Endothelial cell of umbilical vein (primary cell): ENCODE results near the gene NANS. TPM values are rescaled to one million over a fixed set of nuclear protein-coding genes. Genes with fewer than 3 reads are reported as not detected.

Experiments
- BruUV-seq: library from RNA; stranded (reverse); fragments of 400-500 nt; replicated peaks from 2 replicates; lab custom pipeline; 2021; lab: Mats Ljungman, UMichigan
- CTCF ChIA-PET: fragments of 300-600, 350-600 bp; sonication (Branson Sonifier 250); formaldehyde crosslinking; loops from one replicate; lab custom pipeline; 2021; ENCODE audit warnings: antibody characterized with exemption, inconsistent platforms; lab: Charles Lee
- POLR2A ChIA-PET: fragments of 300-600, 350-600 bp; sonication (Branson Sonifier 250); formaldehyde crosslinking; loops from one replicate; lab custom pipeline; 2021; ENCODE audit warnings: antibody characterized with exemption, inconsistent platforms; lab: Charles Lee
- DNase-seq: peaks from one replicate; pipeline ENCODE4 v3.0.0-alpha.2; 2011; ENCODE audit warnings: low read depth, low spot score
- FAIRE-seq: peaks from 2 replicates; lab custom pipeline; 2011; peaks lifted over from hg19 to GRCh38; lab: Jason Lieb, UNC
- H2AFZ ChIP-seq: 2 replicates; pipeline ENCODE4 v1.6.0; 2012; ENCODE audit warnings: low read depth, low read length, control low read depth, inconsistent platforms
- H3K27ac ChIP-seq: 2 replicates; pipeline ENCODE4 v1.5.1; 2011; ENCODE audit warnings: low read depth, mild to moderate bottlenecking, control low read depth, low read length, moderate library complexity; ENCODE audit not compliant: insufficient read depth
- H3K27me3 ChIP-seq, 2 experiments: 2 replicates each; pipeline versions ENCODE4 v1.6.0 to v1.6.1; 2011; ENCODE audit warnings: low read length in 2 of 2, mixed read lengths in 1 of 2; ENCODE audit not compliant: control insufficient read depth in 2 of 2, insufficient read depth in 2 of 2
- H3K36me3 ChIP-seq, 2 experiments: 2 replicates in 1 of 2; 3 replicates in 1 of 2; pipeline ENCODE4 v1.5.1; 2011; ENCODE audit warnings: low read length in 2 of 2, mild to moderate bottlenecking in 1 of 2, moderate library complexity in 1 of 2; ENCODE audit not compliant: control insufficient read depth in 2 of 2, insufficient read depth in 2 of 2; ENCODE audit errors: extremely low read depth in 1 of 2
- H3K4me1 ChIP-seq: 3 replicates; pipeline ENCODE4 v1.5.1; 2011; ENCODE audit warnings: mild to moderate bottlenecking, low read length; ENCODE audit not compliant: control insufficient read depth, insufficient read depth; ENCODE audit errors: extremely low read depth
- H3K4me2 ChIP-seq: 2 replicates; pipeline ENCODE4 v1.6.1; 2011; ENCODE audit warnings: low read length, control low read depth, mixed read lengths; ENCODE audit not compliant: insufficient read depth
- H3K4me3 ChIP-seq, 3 experiments: fragments of 200-600 bp in 1 of 3; sonication (generic), shearing (Covaris generic) in 1 of 3; replicated peaks in 1 of 3; 2 replicates each; pipeline ENCODE4 v1.5.1; 2011 to 2016; ENCODE audit warnings: control low read depth in 3 of 3, low read length in 3 of 3, mild to moderate bottlenecking in 2 of 3, inconsistent platforms in 1 of 3, low read depth in 1 of 3, moderate library complexity in 1 of 3; ENCODE audit not compliant: insufficient read depth in 1 of 3
- H3K79me2 ChIP-seq: 2 replicates; pipeline ENCODE4 v1.6.0; 2012; ENCODE audit warnings: low read length, inconsistent platforms; ENCODE audit not compliant: control insufficient read depth, insufficient read depth
- H3K9ac ChIP-seq: replicated peaks from 2 replicates; pipeline ENCODE3; 2011; ENCODE audit warnings: low read length, control low read depth; ENCODE audit not compliant: insufficient read depth; ENCODE audit errors: extremely low read depth
- H3K9me1 ChIP-seq: replicated peaks from 3 replicates; pipeline ENCODE4 v1.6.0; 2011; ENCODE audit warnings: mild to moderate bottlenecking, low read length; ENCODE audit not compliant: control insufficient read depth, insufficient read depth; ENCODE audit errors: extremely low read depth
- H3K9me3 ChIP-seq: replicated peaks from 2 replicates; pipeline ENCODE4 v1.5.1; 2012; ENCODE audit warnings: low read length, inconsistent platforms; ENCODE audit not compliant: control insufficient read depth, insufficient read depth
- H4K20me1 ChIP-seq: replicated peaks from 2 replicates; pipeline ENCODE3; 2011; ENCODE audit warnings: mild to moderate bottlenecking, low read length; ENCODE audit not compliant: control insufficient read depth, insufficient read depth; ENCODE audit errors: extremely low read depth
- EZH2 ChIP-seq: IDR thresholded peaks from 2 replicates; pipeline ENCODE4 v1.6.1; 2012; ENCODE audit warnings: borderline replicate concordance, low read depth, mild to moderate bottlenecking, moderate library complexity, low read length, inconsistent platforms; ENCODE audit not compliant: severe bottlenecking
- FOS ChIP-seq: IDR thresholded peaks from 2 replicates; pipeline ENCODE4 v1.6.1; 2011; ENCODE audit warnings: mild to moderate bottlenecking, low read length, moderate library complexity, borderline replicate concordance; ENCODE audit not compliant: insufficient read depth
- JUN ChIP-seq: IDR thresholded peaks from 2 replicates; pipeline ENCODE4 v1.6.1; 2011; ENCODE audit warnings: borderline replicate concordance, low read depth; ENCODE audit not compliant: insufficient read length, insufficient read depth
- MYC ChIP-seq: IDR thresholded peaks from one replicate; pipeline ENCODE4 v1.6.1; 2011; ENCODE audit warnings: mild to moderate bottlenecking, low read depth, low read length
- dilution Hi-C: fragments of 300-500 bp; cut with MboI; formaldehyde crosslinking; loops from one replicate; pipeline ENCODE4 v1.15.0; 2019; ENCODE audit warnings: low sequenced_read_pairs; ENCODE audit not compliant: extremely low pct_ligation_motif_present
- intact Hi-C: fragments of 100-400 bp; cut with micrococcal nuclease; formaldehyde crosslinking; loops from one replicate; pipeline ENCODE4 v1.10.0; 2022
- polyA plus RNA-seq, 4 experiments: library from polyadenylated mRNA; depleted of rRNA in 3 of 4; stranded (reverse) in 3 of 4; unstranded in 1 of 4; fragments of >200 nt; gene quantifications; 2 replicates each; pipeline versions ENCODE4 v1.2.1 to v1.2.3, GENCODE V29; 2011 to 2012; ENCODE audit warnings: missing spikeins in 1 of 4
- total RNA-seq: library from RNA; stranded (reverse); gene quantifications from 2 replicates; pipeline ENCODE4 v1.2.3, GENCODE V29; 2021
- TF ChIP-seq, protein P1 (sequence below), 2 donors: IDR thresholded peaks; 1 replicate in 1 of 2; 2 replicates in 1 of 2; pipeline ENCODE4 v1.5.1; 2011; ENCODE audit warnings: low read length in 2 of 2, mild to moderate bottlenecking in 2 of 2, moderate library complexity in 2 of 2, control low read depth in 1 of 2, inconsistent platforms in 1 of 2, low read depth in 1 of 2; ENCODE audit not compliant: insufficient read depth in 1 of 2; ENCODE audit errors: extremely low read depth in 1 of 2
- TF ChIP-seq, protein P2 (sequence below): IDR thresholded peaks from 2 replicates; pipeline ENCODE4 v1.6.1; 2011; ENCODE audit not compliant: insufficient read depth, insufficient read length

The NANS gene
- total and polyA plus RNA-seq, 2 donors (not counting 3 experiments of a cell fraction or from before 2014, with no cell fraction given) = 85.1 to 108 TPM

DNA sequence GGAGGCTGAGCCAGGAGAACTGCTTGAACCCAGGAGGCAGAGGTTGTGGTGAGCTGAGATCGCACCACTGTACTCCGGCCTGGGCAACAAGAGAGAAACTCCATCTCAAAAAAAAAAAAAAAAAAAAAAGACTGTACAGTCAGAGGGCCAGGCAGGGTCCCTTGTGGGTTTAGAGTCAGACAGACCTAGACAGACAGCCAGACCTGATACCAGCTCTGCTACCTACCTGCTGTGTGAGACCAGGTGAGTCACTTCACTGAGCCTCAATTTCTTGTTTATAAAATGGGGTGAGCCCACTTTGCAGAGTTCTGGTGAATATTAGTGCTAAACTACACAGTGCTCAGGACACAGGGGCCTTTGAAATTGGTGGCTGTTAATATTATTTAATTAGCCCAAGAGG is 42.8 kb downstream of the NANS start:
- no peak for TF ChIP-seq EZH2
- no peak for TF ChIP-seq FOS
- TF ChIP-seq, protein P1, sequence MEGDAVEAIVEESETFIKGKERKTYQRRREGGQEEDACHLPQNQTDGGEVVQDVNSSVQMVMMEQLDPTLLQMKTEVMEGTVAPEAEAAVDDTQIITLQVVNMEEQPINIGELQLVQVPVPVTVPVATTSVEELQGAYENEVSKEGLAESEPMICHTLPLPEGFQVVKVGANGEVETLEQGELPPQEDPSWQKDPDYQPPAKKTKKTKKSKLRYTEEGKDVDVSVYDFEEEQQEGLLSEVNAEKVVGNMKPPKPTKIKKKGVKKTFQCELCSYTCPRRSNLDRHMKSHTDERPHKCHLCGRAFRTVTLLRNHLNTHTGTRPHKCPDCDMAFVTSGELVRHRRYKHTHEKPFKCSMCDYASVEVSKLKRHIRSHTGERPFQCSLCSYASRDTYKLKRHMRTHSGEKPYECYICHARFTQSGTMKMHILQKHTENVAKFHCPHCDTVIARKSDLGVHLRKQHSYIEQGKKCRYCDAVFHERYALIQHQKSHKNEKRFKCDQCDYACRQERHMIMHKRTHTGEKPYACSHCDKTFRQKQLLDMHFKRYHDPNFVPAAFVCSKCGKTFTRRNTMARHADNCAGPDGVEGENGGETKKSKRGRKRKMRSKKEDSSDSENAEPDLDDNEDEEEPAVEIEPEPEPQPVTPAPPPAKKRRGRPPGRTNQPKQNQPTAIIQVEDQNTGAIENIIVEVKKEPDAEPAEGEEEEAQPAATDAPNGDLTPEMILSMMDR (IDR thresholded peaks at IDR 0.05; ENCODE audit: extremely low read depth in 1 of 2, insufficient read depth in 1 of 2, low read depth in 1 of 2, low read length in 2 of 2) = no peak
- TF ChIP-seq, protein P2, sequence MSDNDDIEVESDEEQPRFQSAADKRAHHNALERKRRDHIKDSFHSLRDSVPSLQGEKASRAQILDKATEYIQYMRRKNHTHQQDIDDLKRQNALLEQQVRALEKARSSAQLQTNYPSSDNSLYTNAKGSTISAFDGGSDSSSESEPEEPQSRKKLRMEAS = no peak
- no peak for TF ChIP-seq MYC
- no peak for TF ChIP-seq JUN
- CTCF ChIA-PET = no interaction called here

More for the DNA sequence above, 42.8 kb downstream of the NANS start:
- no TSS peak for BruUV-seq
- Histone ChIP-seq H3K79me2 (no peaks in the 10 kb centered on the region), H3K9ac (no peak overlapping the region), H3K27me3 (no peaks in the 10 kb centered on the region), H3K27ac (no peak overlapping the region), H3K36me3 (no peaks in the 10 kb centered on the region), H3K4me2 (no peak overlapping the region), H4K20me1 (no peaks in the 10 kb centered on the region), H3K9me1 (no peaks in the 10 kb centered on the region), H3K4me3 (no peak overlapping the region), H2AFZ (no peak overlapping the region), H3K9me3 (no peaks in the 10 kb centered on the region), H3K4me1 (no peaks in the 10 kb centered on the region)
- intact Hi-C loops = no loop called here
- FAIRE-seq (no peak), DNase-seq (no peak)
- dilution Hi-C loops = no loop called here
- POLR2A ChIA-PET = no interaction called here
